WTC11 (cell line): Measurements from ENCODE around the gene CEP192. TPM values are rescaled to one million over a fixed set of nuclear protein-coding genes. Genes with fewer than 3 reads are reported as not detected.

ENCODE experiments used
- ATAC-seq: fragments of 200-7000 bp; cut with Tn5 transposase; 2 replicates; pipeline ENCODE4 v1.10.0; 2021; ENCODE audit warnings: mild to moderate bottlenecking, moderate library complexity
- CTCF ChIA-PET: fragments of 300-600 bp; sonication (Branson Sonifier 250); formaldehyde crosslinking; loops from one replicate; lab custom pipeline; 2021; ENCODE audit warnings: antibody characterized with exemption; lab: Charles Lee
- POLR2A ChIA-PET: fragments of 350-600 bp; sonication (Branson Sonifier 250); formaldehyde crosslinking; loops from one replicate; lab custom pipeline; 2021; ENCODE audit warnings: antibody characterized with exemption; lab: Charles Lee
- DNase-seq: peaks from one replicate; pipeline ENCODE4 v3.0.0; 2021; ENCODE audit warnings: low spot score
- H3K27ac Mint-ChIP-seq: 2 replicates; pipeline ENCODE4 v1.8.0; 2021; ENCODE audit warnings: mixed read lengths
- H3K27me3 Mint-ChIP-seq: 2 replicates; pipeline ENCODE4 v1.8.0; 2021; ENCODE audit warnings: low read depth, mild to moderate bottlenecking, moderate library complexity, mixed read lengths
- H3K36me3 Mint-ChIP-seq: 2 replicates; pipeline ENCODE4 v1.8.0; 2021; ENCODE audit warnings: mixed read lengths
- H3K4me1 Mint-ChIP-seq: 2 replicates; pipeline ENCODE4 v1.8.0; 2022; ENCODE audit warnings: mixed read lengths
- H3K4me3 Mint-ChIP-seq: 2 replicates; pipeline ENCODE4 v1.8.0; 2021; ENCODE audit warnings: mild to moderate bottlenecking, moderate library complexity, mixed read lengths
- H3K9me3 Mint-ChIP-seq: 2 replicates; pipeline ENCODE4 v1.8.0; 2021; ENCODE audit warnings: mixed read lengths
- AR ChIP-seq: fragments of 250-450 bp; sonication (Bioruptor Pico); IDR thresholded peaks from 2 replicates; pipeline ENCODE4 v1.9.0; 2021; ENCODE audit warnings: mild to moderate bottlenecking
- ATF3 ChIP-seq: sonication (generic); formaldehyde crosslinking; conservative IDR thresholded peaks from 2 replicates; pipeline ENCODE4 v1.8.1; 2022; ENCODE audit warnings: mild to moderate bottlenecking, missing genetic modification reagents
- CREM ChIP-seq: sonication (generic); formaldehyde crosslinking; IDR thresholded peaks from 2 replicates; pipeline ENCODE4 v1.8.1; 2022; ENCODE audit warnings: mild to moderate bottlenecking, missing genetic modification reagents, moderate library complexity
- CTCF ChIP-seq: fragments of 200-600 bp; IDR thresholded peaks from 2 replicates; pipeline ENCODE4 v1.8.0; 2022; ENCODE audit warnings: antibody characterized with exemption
- E2F4 ChIP-seq: sonication (generic); formaldehyde crosslinking; IDR thresholded peaks from 2 replicates; pipeline ENCODE4 v1.8.1; 2022; ENCODE audit warnings: low read depth, mild to moderate bottlenecking, moderate library complexity, missing genetic modification reagents, borderline replicate concordance
- KAT7 ChIP-seq: sonication (generic); formaldehyde crosslinking; IDR thresholded peaks from 2 replicates; pipeline ENCODE4 v1.8.1; 2023; ENCODE audit warnings: missing genetic modification reagents, mild to moderate bottlenecking, borderline replicate concordance
- NR1H2 ChIP-seq: sonication (generic); formaldehyde crosslinking; IDR thresholded peaks from 2 replicates; pipeline ENCODE4 v1.9.0; 2021; ENCODE audit warnings: mild to moderate bottlenecking, moderate library complexity, missing genetic modification reagents
- OVOL2 ChIP-seq: fragments of 250-450 bp; sonication (Bioruptor Pico); IDR thresholded peaks from 2 replicates; pipeline ENCODE4 v1.9.0; 2021; ENCODE audit warnings: mild to moderate bottlenecking, borderline replicate concordance
- PRDM15 ChIP-seq: sonication (generic); formaldehyde crosslinking; IDR thresholded peaks from 2 replicates; pipeline ENCODE4 v1.8.0; 2022; ENCODE audit warnings: missing genetic modification reagents
- RELA ChIP-seq: sonication (generic); formaldehyde crosslinking; IDR thresholded peaks from 2 replicates; pipeline ENCODE4 v1.8.1; 2022; ENCODE audit warnings: missing genetic modification reagents, mild to moderate bottlenecking, borderline replicate concordance
- SMAD3 ChIP-seq: sonication (generic); formaldehyde crosslinking; IDR thresholded peaks from 2 replicates; pipeline ENCODE4 v1.8.0; 2022; ENCODE audit warnings: missing genetic modification reagents, mild to moderate bottlenecking, borderline replicate concordance
- SMAD4 ChIP-seq: sonication (generic); formaldehyde crosslinking; IDR thresholded peaks from 2 replicates; pipeline ENCODE4 v1.8.0; 2022; ENCODE audit warnings: mild to moderate bottlenecking, missing genetic modification reagents
- STAT6 ChIP-seq: sonication (generic); formaldehyde crosslinking; conservative IDR thresholded peaks from 2 replicates; pipeline ENCODE4 v1.8.1; 2023; ENCODE audit warnings: mild to moderate bottlenecking, low read depth, missing genetic modification reagents, moderate library complexity
- TEAD4 ChIP-seq: sonication (generic); formaldehyde crosslinking; IDR thresholded peaks from 2 replicates; pipeline ENCODE4 v1.8.0; 2022; ENCODE audit warnings: mild to moderate bottlenecking, missing genetic modification reagents
- ZBTB21 ChIP-seq: sonication (generic); formaldehyde crosslinking; IDR thresholded peaks from 2 replicates; pipeline ENCODE4 v1.8.1; 2023; ENCODE audit warnings: mild to moderate bottlenecking, missing genetic modification reagents, borderline replicate concordance
- ZNF219 ChIP-seq: sonication (generic); formaldehyde crosslinking; IDR thresholded peaks from 2 replicates; pipeline ENCODE4 v1.8.0; 2023; ENCODE audit warnings: missing genetic modification reagents, mild to moderate bottlenecking, borderline replicate concordance
- ZNF281 ChIP-seq: sonication (generic); formaldehyde crosslinking; IDR thresholded peaks from 2 replicates; pipeline ENCODE4 v1.8.0; 2023; ENCODE audit warnings: mild to moderate bottlenecking, missing genetic modification reagents
- total RNA-seq: library from RNA; stranded (reverse); gene quantifications from 3 replicates; pipeline ENCODE4 v1.2.3, GENCODE V29; 2021
- TF ChIP-seq, protein P1 (sequence below): sonication (generic); formaldehyde crosslinking; IDR thresholded peaks from 2 replicates; pipeline ENCODE4 v1.8.1; 2023; ENCODE audit warnings: mild to moderate bottlenecking, missing genetic modification reagents, moderate library complexity

The CEP192 gene
- total RNA-seq, 1 experiment from 2014 or later, result 25.4 TPM

- no peaks in the 10 kb centered on the region for H3K4me1 Mint-ChIP-seq
- H3K27me3 Mint-ChIP-seq, result peaks cover 3% of the 10 kb centered on the region; the same call in 1 of the 2 replicates
- no peak overlapping the region for H3K4me3 Mint-ChIP-seq
- TF ChIP-seq, protein P1, sequence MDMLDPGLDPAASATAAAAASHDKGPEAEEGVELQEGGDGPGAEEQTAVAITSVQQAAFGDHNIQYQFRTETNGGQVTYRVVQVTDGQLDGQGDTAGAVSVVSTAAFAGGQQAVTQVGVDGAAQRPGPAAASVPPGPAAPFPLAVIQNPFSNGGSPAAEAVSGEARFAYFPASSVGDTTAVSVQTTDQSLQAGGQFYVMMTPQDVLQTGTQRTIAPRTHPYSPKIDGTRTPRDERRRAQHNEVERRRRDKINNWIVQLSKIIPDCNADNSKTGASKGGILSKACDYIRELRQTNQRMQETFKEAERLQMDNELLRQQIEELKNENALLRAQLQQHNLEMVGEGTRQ, result no peak
- no peak for TF ChIP-seq CREM (CRISPR knock-in tag)
- TF ChIP-seq ZNF219 (CRISPR knock-in tag), result no peak
- TF ChIP-seq PRDM15 (CRISPR knock-in tag), result no peak
- TF ChIP-seq TEAD4 (CRISPR knock-in tag), result no peak
- TF ChIP-seq OVOL2 (CRISPR knock-in tag), result no peak
- no peak for TF ChIP-seq AR (CRISPR knock-in tag)
- TF ChIP-seq ZBTB21, result no peak
- no peak for TF ChIP-seq ZNF281 (CRISPR knock-in tag)
- no peak for TF ChIP-seq KAT7 (CRISPR knock-in tag)
- no peak for TF ChIP-seq SMAD3 (CRISPR knock-in tag)
- ATAC-seq (no peak), DNase-seq (no peak)
- peaks cover 21% of the 10 kb centered on the region for H3K36me3 Mint-ChIP-seq
- POLR2A ChIA-PET, result interaction anchor here (0.6 kb wide), 1 partner anchor 623 kb away, joined by 3 read pairs; no protein-coding TSS in a partner anchor
- H3K9me3 Mint-ChIP-seq, result peaks cover 53% of the 10 kb centered on the region
- H3K27ac Mint-ChIP-seq, result no peak overlapping the region
- CTCF ChIA-PET, result interaction anchor here (0.6 to 2.9 kb wide), 5 partner anchors 12 to 179 kb away, joined by 3 to 71 read pairs (median 5); partner anchors contain the start of gene LDLRAD4
These were observed 167.3 kb downstream of the CEP192 start for GRCh38 chr18:13158428-13158827.

- Mint-ChIP-seq H3K4me3 (no peak overlapping the region), H3K27me3 (peaks cover 3% of the 10 kb centered on the region; the same call in 1 of the 2 replicates), H3K4me1 (peaks cover 4% of the 10 kb centered on the region), H3K27ac (no peak overlapping the region), H3K9me3 (peaks cover 45% of the 10 kb centered on the region), H3K36me3 (peaks cover 21% of the 10 kb centered on the region)
- CTCF ChIA-PET, result interaction anchor here (0.6 to 2.9 kb wide), 56 partner anchors 11 to 562 kb away, joined by 3 to 71 read pairs (median 4); partner anchors contain the start of genes CEP192, LDLRAD4 and PTPN2
- POLR2A ChIA-PET, result no interaction called here
- DNase-seq (no peak), ATAC-seq (peak; percentile 82)
- TF ChIP-seq STAT6 (CRISPR knock-in tag) (no peak), ATF3 (CRISPR knock-in tag) (no peak), NR1H2 (CRISPR knock-in tag) (no peak), E2F4 (CRISPR knock-in tag) (no peak), CTCF (peak; percentile 82), RELA (CRISPR knock-in tag) (no peak), SMAD4 (CRISPR knock-in tag) (no peak)
These were observed 168.4 kb downstream of the CEP192 start for GRCh38 chr18:13159579-13159978.
